H1 (cell line): ENCODE data around the gene STAT3.

Experiments used
- ATF2 ChIP-seq: IDR thresholded peaks from 2 replicates; pipeline ENCODE4 v1.6.1; 2012; ENCODE audit warnings: low read length, inconsistent platforms
- CTCF ChIP-seq, 3 experiments: IDR thresholded peaks; 1 replicate in 2 of 3; 2 replicates in 1 of 3; pipeline versions ENCODE4 v1.5.1 to v1.6.1; 2011; ENCODE audit warnings: low read length in 3 of 3, mild to moderate bottlenecking in 3 of 3, inconsistent platforms in 2 of 3, low read depth in 1 of 3, moderate library complexity in 1 of 3; ENCODE audit not compliant: insufficient read depth in 1 of 3; ENCODE audit errors: control extremely low read depth in 1 of 3
- EZH2 ChIP-seq: fragments of 200-600 bp; sonication (generic); IDR thresholded peaks from 2 replicates; pipeline ENCODE4 v1.7.1; 2012; ENCODE audit warnings: low read depth, mild to moderate bottlenecking, moderate library complexity, low read length, inconsistent platforms; ENCODE audit not compliant: severe bottlenecking
- KDM5A ChIP-seq: fragments of 200-600 bp; IDR thresholded peaks from 2 replicates; pipeline ENCODE4 v1.7.1; 2012; ENCODE audit warnings: mild to moderate bottlenecking, low read length, inconsistent platforms, mixed read lengths
- PHF8 ChIP-seq: fragments of 200-600 bp; sonication (generic); conservative IDR thresholded peaks from 2 replicates; pipeline ENCODE4 v1.7.1; 2012; ENCODE audit warnings: low read depth, mild to moderate bottlenecking, inconsistent platforms, low read length, moderate library complexity
- POLR2A ChIP-seq, 2 experiments: IDR thresholded peaks; 1 replicate in 1 of 2; 2 replicates in 1 of 2; pipeline ENCODE4 v1.6.1; 2011; ENCODE audit warnings: low read depth in 2 of 2, low read length in 2 of 2, mild to moderate bottlenecking in 2 of 2; ENCODE audit errors: control extremely low read depth in 1 of 2
- RAD21 ChIP-seq, 2 experiments: IDR thresholded peaks in 1 of 2; conservative IDR thresholded peaks in 1 of 2; 2 replicates each; pipeline ENCODE4 v1.6.1; 2011; ENCODE audit warnings: low read depth in 2 of 2, low read length in 2 of 2, improper control_type of control experiment in 1 of 2, inconsistent platforms in 1 of 2, mild to moderate bottlenecking in 1 of 2, moderate library complexity in 1 of 2
- TAF1 ChIP-seq: IDR thresholded peaks from 2 replicates; pipeline ENCODE4 v1.6.1; 2011; ENCODE audit warnings: mild to moderate bottlenecking, low read depth, low read length

GRCh38 chr17:42305543-42306384, 82.5 kb downstream of the STAT3 start:
- no peak for TF ChIP-seq CTCF (IDR thresholded peaks at IDR 0.05; ENCODE audit: control extremely low read depth in 1 of 3, insufficient read depth in 1 of 3, low read depth in 1 of 3, low read length in 3 of 3)
- no peak for TF ChIP-seq KDM5A
- no peak for TF ChIP-seq EZH2
- TF ChIP-seq POLR2A (IDR thresholded peaks at IDR 0.05; ENCODE audit: control extremely low read depth in 1 of 2, low read depth in 2 of 2, low read length in 2 of 2) = no peak
- TF ChIP-seq ATF2 = no peak
- TF ChIP-seq TAF1 = no peak
- TF ChIP-seq RAD21 (IDR thresholded peaks at IDR 0.05 in 1 of 2, conservative IDR thresholded peaks at IDR 0.05 in 1 of 2; ENCODE audit: low read depth in 2 of 2, low read length in 2 of 2) = no peak
- TF ChIP-seq PHF8 = no peak
